ENCODE data around the gene BCAS3.
"Not testable (repeated sequence)": the region's sequence is repeated elsewhere in the genome, so short reads cannot be mapped to it uniquely, and the experiment has no call there.

Gene BCAS3

GRCh38 chr17:61140081-61140786 is 462.6 kb downstream of the BCAS3 start:
- H3K27me3 ChIP-seq (ENCODE audit: insufficient read depth, poor library complexity, severe bottlenecking): no peaks in the 10 kb centered on the region
- no peaks in the 10 kb centered on the region for H3K9me3 ChIP-seq (ENCODE audit: severe bottlenecking)
- no peak overlapping the region for H3K4me3 ChIP-seq (ENCODE audit: severe bottlenecking)
- DNase-seq (ENCODE audit: low spot score) (no peak), ATAC-seq (ENCODE audit: low read depth) (no peak)
- H3K4me1 ChIP-seq (ENCODE audit: insufficient read depth, poor library complexity, severe bottlenecking): no peaks in the 10 kb centered on the region
- TF ChIP-seq CTCF (IDR thresholded peaks at IDR 0.05; ENCODE audit: poor library complexity, severe bottlenecking): no peak
- H3K27ac ChIP-seq (ENCODE audit: poor library complexity, severe bottlenecking): no peak overlapping the region
- no peaks in the 10 kb centered on the region for H3K36me3 ChIP-seq (ENCODE audit: low read depth)

GRCh38 chr17:61143026-61143425 is 465.4 kb downstream of the BCAS3 start:
- Histone ChIP-seq H3K4me1 (ENCODE audit: insufficient read depth, poor library complexity, severe bottlenecking) (no peaks in the 10 kb centered on the region), H3K27me3 (ENCODE audit: insufficient read depth, poor library complexity, severe bottlenecking) (no peaks in the 10 kb centered on the region), H3K27ac (ENCODE audit: poor library complexity, severe bottlenecking) (no peak overlapping the region), H3K9me3 (ENCODE audit: severe bottlenecking) (no peaks in the 10 kb centered on the region), H3K36me3 (ENCODE audit: low read depth) (no peaks in the 10 kb centered on the region), H3K4me3 (ENCODE audit: severe bottlenecking) (no peak overlapping the region)
- DNase-seq (ENCODE audit: low spot score): no peak
- no peak for ATAC-seq (ENCODE audit: low read depth)
- TF ChIP-seq CTCF (IDR thresholded peaks at IDR 0.05; ENCODE audit: poor library complexity, severe bottlenecking): no peak

GRCh38 chr17:61144137-61144536 is 466.5 kb downstream of the BCAS3 start:
- no peak overlapping the region for H3K4me3 ChIP-seq (ENCODE audit: severe bottlenecking)
- no peaks in the 10 kb centered on the region for H3K4me1 ChIP-seq (ENCODE audit: insufficient read depth, poor library complexity, severe bottlenecking)
- ATAC-seq (ENCODE audit: low read depth): no peak
- no peak overlapping the region for H3K27ac ChIP-seq (ENCODE audit: poor library complexity, severe bottlenecking)
- no peaks in the 10 kb centered on the region for H3K27me3 ChIP-seq (ENCODE audit: insufficient read depth, poor library complexity, severe bottlenecking)
- no peak for DNase-seq (ENCODE audit: low spot score)
- no peaks in the 10 kb centered on the region for H3K36me3 ChIP-seq (ENCODE audit: low read depth)
- H3K9me3 ChIP-seq (ENCODE audit: severe bottlenecking): no peaks in the 10 kb centered on the region
- TF ChIP-seq CTCF (IDR thresholded peaks at IDR 0.05; ENCODE audit: poor library complexity, severe bottlenecking): no peak

- TF ChIP-seq CTCF (IDR thresholded peaks at IDR 0.05; ENCODE audit: poor library complexity, severe bottlenecking): no peak
- no peak for DNase-seq (ENCODE audit: low spot score)
- H3K9me3 ChIP-seq (ENCODE audit: severe bottlenecking): no peaks in the 10 kb centered on the region
- H3K36me3 ChIP-seq (ENCODE audit: low read depth): no peaks in the 10 kb centered on the region
- H3K4me3 ChIP-seq (ENCODE audit: severe bottlenecking): no peak overlapping the region
- no peak for ATAC-seq (ENCODE audit: low read depth)
- H3K27ac ChIP-seq (ENCODE audit: poor library complexity, severe bottlenecking): no peak overlapping the region
- H3K4me1 ChIP-seq (ENCODE audit: insufficient read depth, poor library complexity, severe bottlenecking): no peaks in the 10 kb centered on the region
- H3K27me3 ChIP-seq (ENCODE audit: insufficient read depth, poor library complexity, severe bottlenecking): no peaks in the 10 kb centered on the region
Observed at GRCh38 chr17:61144617-61145564, 467.2 kb downstream of the BCAS3 start.

- ATAC-seq (ENCODE audit: low read depth); H3K27me3 ChIP-seq (ENCODE audit: insufficient read depth, poor library complexity, severe bottlenecking); H3K4me1 ChIP-seq (ENCODE audit: insufficient read depth, poor library complexity, severe bottlenecking); H3K4me3 ChIP-seq (ENCODE audit: severe bottlenecking); H3K9me3 ChIP-seq (ENCODE audit: severe bottlenecking); H3K27ac ChIP-seq (ENCODE audit: poor library complexity, severe bottlenecking); DNase-seq (ENCODE audit: low spot score); H3K36me3 ChIP-seq (ENCODE audit: low read depth): not testable (repeated sequence)
Observed at GRCh38 chr17:61146833-61147232, 469.2 kb downstream of the BCAS3 start.

Data from RWPE2 (cell line).